PC-3 (cell line): ENCODE measurements around the gene PTAFR. TPM values are rescaled to one million over a fixed set of nuclear protein-coding genes. Genes with fewer than 3 reads are reported as not detected.

Source experiments
- ATAC-seq: fragments of 200-7000 bp; cut with Tn5 transposase; 2 replicates; pipeline ENCODE4 v1.9.1; 2020; ENCODE audit warnings: mild to moderate bottlenecking, moderate library complexity
- BruUV-seq: library from RNA; stranded (reverse); fragments of 400-500 nt; replicated peaks from 2 replicates; lab custom pipeline; 2021; lab: Mats Ljungman, UMichigan
- CTCF ChIA-PET: fragments of 300-600 bp; sonication (Branson Sonifier 250); formaldehyde crosslinking; loops from one replicate; lab custom pipeline; 2022; ENCODE audit warnings: antibody characterized with exemption; lab: Charles Lee
- POLR2A ChIA-PET: fragments of 300-600 bp; sonication (Branson Sonifier 250); formaldehyde crosslinking; loops from one replicate; lab custom pipeline; 2022; ENCODE audit warnings: antibody characterized with exemption; ENCODE audit not compliant: unreplicated experiment; lab: Charles Lee
- DNase-seq: peaks from one replicate; pipeline ENCODE4 v3.0.0-alpha.2; 2015
- H2AFZ ChIP-seq: fragments of 300-600 bp; sonication (generic); 2 replicates; pipeline ENCODE4 v1.6.0; 2016; ENCODE audit warnings: antibody characterized with exemption, low read length
- H3F3A ChIP-seq: fragments of 300-600 bp; sonication (generic); one replicate; pipeline ENCODE4 v1.6.0; 2017; ENCODE audit warnings: antibody characterized with exemption, low read length, control low read depth, mild to moderate bottlenecking; ENCODE audit not compliant: unreplicated experiment
- H3K27ac ChIP-seq: fragments of 300-600 bp; sonication (generic); 2 replicates; pipeline ENCODE4 v1.5.1; 2016; ENCODE audit warnings: mild to moderate bottlenecking, low read length
- H3K27me3 ChIP-seq: fragments of 300-600 bp; sonication (generic); 2 replicates; pipeline ENCODE4 v1.6.1; 2016; ENCODE audit warnings: low read length, mixed read lengths
- H3K36me3 ChIP-seq: fragments of 300-600 bp; sonication (generic); 2 replicates; pipeline ENCODE4 v1.6.1; 2016; ENCODE audit warnings: low read depth, mixed run types, low read length, mixed read lengths
- H3K4me1 ChIP-seq: fragments of 300-600 bp; sonication (generic); 2 replicates; pipeline ENCODE4 v1.5.1; 2016; ENCODE audit warnings: low read length; ENCODE audit not compliant: insufficient read depth
- H3K4me2 ChIP-seq: fragments of 300-600 bp; sonication (generic); 2 replicates; pipeline ENCODE4 v1.6.0; 2016; ENCODE audit warnings: low read length
- H3K4me3 ChIP-seq: fragments of 300-600 bp; sonication (generic); 2 replicates; pipeline ENCODE4 v1.5.1; 2016; ENCODE audit warnings: mild to moderate bottlenecking, low read length, mixed read lengths
- H3K79me2 ChIP-seq: fragments of 300-600 bp; sonication (generic); 2 replicates; pipeline ENCODE4 v1.6.1; 2017; ENCODE audit warnings: low read length, mixed read lengths
- H3K9ac ChIP-seq: fragments of 300-600 bp; sonication (generic); 2 replicates; pipeline ENCODE4 v1.6.0; 2016; ENCODE audit warnings: mild to moderate bottlenecking, low read length
- H3K9me2 ChIP-seq: fragments of 300-600 bp; sonication (generic); replicated peaks from 2 replicates; pipeline ENCODE4 v1.6.1; 2016; ENCODE audit warnings: mixed run types, low read length, mixed read lengths
- H3K9me3 ChIP-seq: fragments of 300-600 bp; sonication (generic); 2 replicates; pipeline ENCODE4 v1.6.1; 2016; ENCODE audit warnings: low read length, mixed read lengths
- H4K20me1 ChIP-seq: fragments of 300-600 bp; sonication (generic); 2 replicates; pipeline ENCODE4 v1.6.1; 2016; ENCODE audit warnings: low read length, mixed read lengths
- EZH2 ChIP-seq: fragments of 300-600 bp; sonication (generic); IDR thresholded peaks from one replicate; pipeline ENCODE4 v1.6.1; 2017; ENCODE audit warnings: antibody characterized with exemption, mild to moderate bottlenecking, low read length; ENCODE audit not compliant: unreplicated experiment
- EZH2phosphoT487 ChIP-seq: fragments of 300-600 bp; sonication (generic); IDR thresholded peaks from 2 replicates; pipeline ENCODE4 v1.6.1; 2018; ENCODE audit warnings: mild to moderate bottlenecking, antibody characterized with exemption, low read length, borderline replicate concordance
- intact Hi-C: fragments of 100-400 bp; cut with micrococcal nuclease; formaldehyde crosslinking; loops from 2 replicates; pipeline ENCODE4 v1.9.0; 2023
- total RNA-seq: library from RNA; depleted of rRNA; stranded (reverse); fragments of >200 nt; gene quantifications from 2 replicates; pipeline ENCODE4 v1.2.3, GENCODE V29; 2014
- TF ChIP-seq, protein P1 (sequence below): fragments of 300-600 bp; sonication (generic); conservative IDR thresholded peaks from 2 replicates; pipeline ENCODE4 v1.5.1; 2017; ENCODE audit warnings: antibody characterized with exemption, low read depth, mild to moderate bottlenecking, low read length

Gene PTAFR
- total RNA-seq, 1 experiment from 2014 or later = 3.9 TPM

DNA sequence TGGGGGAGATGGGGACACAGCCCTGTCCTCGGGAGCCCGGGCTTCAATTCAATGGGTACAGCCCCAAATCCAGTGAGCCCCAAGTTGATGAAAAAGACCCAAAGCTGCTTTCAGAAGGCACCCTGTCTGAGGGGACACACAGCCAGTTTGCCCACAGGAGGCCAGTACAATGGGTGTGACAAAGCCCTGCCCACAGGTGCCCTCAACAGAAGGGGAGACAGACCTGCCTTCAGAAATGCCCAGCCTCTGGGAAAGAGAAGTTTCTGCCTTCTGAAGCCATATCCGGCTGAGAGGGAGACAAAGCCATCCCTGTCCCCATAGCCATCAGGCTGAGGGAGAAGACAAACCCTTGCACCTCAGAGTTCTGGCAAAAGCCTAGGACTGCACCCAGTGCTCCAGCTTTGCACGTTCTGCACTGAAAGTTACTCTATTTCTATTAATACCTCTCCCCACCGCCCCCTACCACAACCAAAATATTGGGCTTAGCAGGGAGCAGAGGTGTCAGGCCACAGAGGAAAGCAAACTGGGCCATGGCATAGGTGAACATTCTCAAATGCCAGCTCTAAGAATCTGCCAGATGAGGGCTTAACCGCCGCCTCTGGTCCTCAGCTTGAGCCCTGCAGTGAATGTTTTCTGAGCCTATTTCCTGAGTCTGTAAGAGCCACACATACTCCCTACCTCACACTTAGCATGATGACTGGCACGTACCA lies 18.0 kb upstream of the PTAFR start:
- Histone ChIP-seq H3K27ac (no peak overlapping the region), H2AFZ (no peak overlapping the region), H3K4me1 (peaks cover 20% of the 10 kb centered on the region), H3K27me3 (no peaks in the 10 kb centered on the region), H4K20me1 (no peaks in the 10 kb centered on the region), H3K9ac (no peak overlapping the region), H3F3A (no peaks in the 10 kb centered on the region), H3K79me2 (no peaks in the 10 kb centered on the region), H3K4me3 (no peak overlapping the region), H3K9me3 (no peaks in the 10 kb centered on the region), H3K36me3 (peaks cover 7% of the 10 kb centered on the region; the same call in 1 of the 2 replicates), H3K9me2 (no peaks in the 10 kb centered on the region), H3K4me2 (no peak overlapping the region)
- ATAC-seq (no peak), DNase-seq (no peak)
- no TSS peak for BruUV-seq
- CTCF ChIA-PET = interaction anchor here (0.6 kb wide), 1 partner anchor 12 kb away, joined by 5 read pairs; no protein-coding TSS in a partner anchor
- TF ChIP-seq EZH2 (no peak), EZH2phosphoT487 (no peak)
- TF ChIP-seq, protein P1, sequence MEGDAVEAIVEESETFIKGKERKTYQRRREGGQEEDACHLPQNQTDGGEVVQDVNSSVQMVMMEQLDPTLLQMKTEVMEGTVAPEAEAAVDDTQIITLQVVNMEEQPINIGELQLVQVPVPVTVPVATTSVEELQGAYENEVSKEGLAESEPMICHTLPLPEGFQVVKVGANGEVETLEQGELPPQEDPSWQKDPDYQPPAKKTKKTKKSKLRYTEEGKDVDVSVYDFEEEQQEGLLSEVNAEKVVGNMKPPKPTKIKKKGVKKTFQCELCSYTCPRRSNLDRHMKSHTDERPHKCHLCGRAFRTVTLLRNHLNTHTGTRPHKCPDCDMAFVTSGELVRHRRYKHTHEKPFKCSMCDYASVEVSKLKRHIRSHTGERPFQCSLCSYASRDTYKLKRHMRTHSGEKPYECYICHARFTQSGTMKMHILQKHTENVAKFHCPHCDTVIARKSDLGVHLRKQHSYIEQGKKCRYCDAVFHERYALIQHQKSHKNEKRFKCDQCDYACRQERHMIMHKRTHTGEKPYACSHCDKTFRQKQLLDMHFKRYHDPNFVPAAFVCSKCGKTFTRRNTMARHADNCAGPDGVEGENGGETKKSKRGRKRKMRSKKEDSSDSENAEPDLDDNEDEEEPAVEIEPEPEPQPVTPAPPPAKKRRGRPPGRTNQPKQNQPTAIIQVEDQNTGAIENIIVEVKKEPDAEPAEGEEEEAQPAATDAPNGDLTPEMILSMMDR = no peak
- intact Hi-C loops = loop anchor here (1.0 kb wide), 1 partner anchor 41 kb away; no protein-coding TSS in a partner anchor
- POLR2A ChIA-PET = interaction anchor here (0.6 kb wide), 1 partner anchor 311 kb away, joined by 4 read pairs; the partner anchor contains the start of gene RCC1

DNA sequence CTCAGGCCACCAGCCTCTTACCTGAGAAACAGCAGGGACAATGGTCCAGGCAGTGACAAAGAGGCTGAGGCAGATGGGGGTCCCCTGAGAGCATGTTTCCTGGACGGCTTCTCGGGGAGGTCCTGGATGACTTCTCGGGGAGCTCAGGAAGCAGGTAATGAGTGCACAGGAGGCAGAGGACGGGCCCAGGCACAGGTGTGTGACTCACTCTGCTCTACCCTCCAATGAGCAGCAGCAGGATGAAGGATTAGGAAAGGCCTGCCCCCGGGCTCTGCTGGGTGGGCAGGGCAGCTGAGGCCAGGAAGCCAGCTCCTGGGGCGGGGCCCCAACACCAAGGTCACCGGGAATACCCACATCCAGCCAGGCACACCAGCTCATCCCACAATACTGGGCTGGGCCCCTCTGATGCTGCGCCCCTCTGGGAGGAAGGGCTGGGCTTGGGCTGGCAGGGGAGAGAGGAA lies 17.2 kb upstream of the PTAFR start:
- Histone ChIP-seq H4K20me1 (no peaks in the 10 kb centered on the region), H3K27ac (no peak overlapping the region), H2AFZ (0 out of 2 replicates have a peak overlapping the region, but pooled peaks have one; percentile 44), H3K27me3 (no peaks in the 10 kb centered on the region), H3F3A (no peaks in the 10 kb centered on the region), H3K9ac (no peak overlapping the region), H3K4me3 (peak overlapping the region; percentile 41; the same call in 1 of the 2 replicates), H3K36me3 (no peaks in the 10 kb centered on the region; the same call in 1 of the 2 replicates), H3K79me2 (no peaks in the 10 kb centered on the region), H3K9me3 (no peaks in the 10 kb centered on the region), H3K4me1 (peaks cover 20% of the 10 kb centered on the region), H3K9me2 (no peaks in the 10 kb centered on the region), H3K4me2 (peak overlapping the region; percentile 62)
- intact Hi-C loops = loop anchor here (1.0 kb wide), 1 partner anchor 40 kb away; no protein-coding TSS in a partner anchor
- BruUV-seq = no TSS peak
- ChIA-PET POLR2A (interaction anchor here (0.6 kb wide), 1 partner anchor 105 kb away, joined by 4 read pairs; the partner anchor contains the start of gene EYA3), CTCF (interaction anchor here (0.6 kb wide), 1 partner anchor 349 kb away, joined by 4 read pairs; no protein-coding TSS in a partner anchor)
- ATAC-seq (peak; percentile 83), DNase-seq (peak; percentile 77)
- TF ChIP-seq EZH2 = no peak
- TF ChIP-seq EZH2phosphoT487 = no peak
- TF ChIP-seq, protein P1 = no peak
